Vagina (tissue), 2 donors: ENCODE data around the gene TMEM222.

Experiments
- POLR2A ChIP-seq, 2 donors: fragments of 450-650 bp; IDR thresholded peaks; one replicate each; pipeline ENCODE4 v1.6.1; 2017; ENCODE audit warnings: antibody characterized with exemption in 2 of 2, mild to moderate bottlenecking in 2 of 2, moderate library complexity in 2 of 2
- POLR2AphosphoS5 ChIP-seq, 2 donors: sonication (generic); formaldehyde crosslinking; IDR thresholded peaks; one replicate each; pipeline ENCODE4 v1.9.0; 2017; ENCODE audit warnings: antibody characterized with exemption in 2 of 2, mild to moderate bottlenecking in 2 of 2, low read depth in 1 of 2; ENCODE audit not compliant: insufficient read depth in 1 of 2
- TF ChIP-seq, protein P1 (sequence below), 3 experiments: fragments of 450-650 bp in 2 of 3; fragments of 200-600 bp in 1 of 3; sonication (generic) in 1 of 3; IDR thresholded peaks; one replicate each; pipeline ENCODE4 v1.5.1; 2017 to 2019; ENCODE audit warnings: antibody characterized with exemption in 3 of 3, mild to moderate bottlenecking in 2 of 3, moderate library complexity in 2 of 3

- TF ChIP-seq, protein P1, sequence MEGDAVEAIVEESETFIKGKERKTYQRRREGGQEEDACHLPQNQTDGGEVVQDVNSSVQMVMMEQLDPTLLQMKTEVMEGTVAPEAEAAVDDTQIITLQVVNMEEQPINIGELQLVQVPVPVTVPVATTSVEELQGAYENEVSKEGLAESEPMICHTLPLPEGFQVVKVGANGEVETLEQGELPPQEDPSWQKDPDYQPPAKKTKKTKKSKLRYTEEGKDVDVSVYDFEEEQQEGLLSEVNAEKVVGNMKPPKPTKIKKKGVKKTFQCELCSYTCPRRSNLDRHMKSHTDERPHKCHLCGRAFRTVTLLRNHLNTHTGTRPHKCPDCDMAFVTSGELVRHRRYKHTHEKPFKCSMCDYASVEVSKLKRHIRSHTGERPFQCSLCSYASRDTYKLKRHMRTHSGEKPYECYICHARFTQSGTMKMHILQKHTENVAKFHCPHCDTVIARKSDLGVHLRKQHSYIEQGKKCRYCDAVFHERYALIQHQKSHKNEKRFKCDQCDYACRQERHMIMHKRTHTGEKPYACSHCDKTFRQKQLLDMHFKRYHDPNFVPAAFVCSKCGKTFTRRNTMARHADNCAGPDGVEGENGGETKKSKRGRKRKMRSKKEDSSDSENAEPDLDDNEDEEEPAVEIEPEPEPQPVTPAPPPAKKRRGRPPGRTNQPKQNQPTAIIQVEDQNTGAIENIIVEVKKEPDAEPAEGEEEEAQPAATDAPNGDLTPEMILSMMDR (IDR thresholded peaks at IDR 0.05): no peak
- TF ChIP-seq POLR2AphosphoS5 (IDR thresholded peaks at IDR 0.05; ENCODE audit: insufficient read depth in 1 of 2, low read depth in 1 of 2): no peak
- TF ChIP-seq POLR2A (IDR thresholded peaks at IDR 0.05): no peak
These were observed 24.4 kb downstream of the TMEM222 start for GRCh38 chr1:27346357-27346756.
